ENCODE data around the gene UBC. TPM values are rescaled to one million over a fixed set of nuclear protein-coding genes. Genes with fewer than 3 reads are reported as not detected.

The UBC gene
- total RNA-seq = 778 and 788 TPM in 2 replicates

DNA sequence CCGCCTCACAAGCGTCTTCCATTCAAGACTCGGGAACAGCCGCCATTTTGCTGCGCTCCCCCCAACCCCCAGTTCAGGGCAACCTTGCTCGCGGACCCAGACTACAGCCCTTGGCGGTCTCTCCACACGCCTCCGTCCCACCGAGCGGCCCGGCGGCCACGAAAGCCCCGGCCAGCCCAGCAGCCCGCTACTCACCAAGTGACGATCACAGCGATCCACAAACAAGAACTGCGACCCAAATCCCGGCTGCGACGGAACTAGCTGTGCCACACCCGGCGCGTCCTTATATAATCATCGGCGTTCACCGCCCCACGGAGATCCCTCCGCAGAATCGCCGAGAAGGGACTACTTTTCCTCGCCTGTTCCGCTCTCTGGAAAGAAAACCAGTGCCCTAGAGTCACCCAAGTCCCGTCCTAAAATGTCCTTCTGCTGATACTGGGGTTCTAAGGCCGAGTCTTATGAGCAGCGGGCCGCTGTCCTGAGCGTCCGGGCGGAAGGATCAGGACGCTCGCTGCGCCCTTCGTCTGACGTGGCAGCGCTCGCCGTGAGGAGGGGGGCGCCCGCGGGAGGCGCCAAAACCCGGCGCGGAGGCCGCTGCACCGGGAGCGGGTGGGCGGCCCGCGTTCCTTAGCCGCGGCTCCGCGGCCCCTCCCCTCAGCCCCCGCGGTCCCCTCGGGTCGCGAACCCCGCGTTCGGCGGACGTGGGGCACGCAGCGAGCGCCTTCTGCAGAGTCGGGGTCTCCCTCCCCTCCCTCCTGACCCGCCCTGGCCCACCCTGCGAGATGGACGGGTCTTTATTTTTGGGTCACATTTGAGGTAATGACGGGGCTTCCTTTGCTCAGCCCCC, at the start of gene UBC:
Gene UBC, minus strand, starts transcription at position 259 of the 847 bp plus-strand sequence. CDS start 879 bp downstream, outside the sequence.
- peak within 1 kb of the TSS; percentile 99 for H3K4me3 Mint-ChIP-seq
- DNase-seq = peak; percentile 97
- no peaks in the 10 kb centered on the region for H3K9me3 Mint-ChIP-seq
- peaks cover 68% of the 10 kb centered on the region for H3K4me1 Mint-ChIP-seq
- no peaks in the 10 kb centered on the region for H3K27me3 Mint-ChIP-seq
- peak within 1 kb of the TSS; percentile 100 for H3K27ac Mint-ChIP-seq
- peaks cover 44% of the 10 kb centered on the region for H3K36me3 Mint-ChIP-seq (ENCODE audit: low read depth)
- intact Hi-C loops (cut with micrococcal nuclease) = loop anchor here (1.0 to 2.0 kb wide), 4 partner anchors 8 to 140 kb away; partner anchors contain the start of gene DHX37

DNA sequence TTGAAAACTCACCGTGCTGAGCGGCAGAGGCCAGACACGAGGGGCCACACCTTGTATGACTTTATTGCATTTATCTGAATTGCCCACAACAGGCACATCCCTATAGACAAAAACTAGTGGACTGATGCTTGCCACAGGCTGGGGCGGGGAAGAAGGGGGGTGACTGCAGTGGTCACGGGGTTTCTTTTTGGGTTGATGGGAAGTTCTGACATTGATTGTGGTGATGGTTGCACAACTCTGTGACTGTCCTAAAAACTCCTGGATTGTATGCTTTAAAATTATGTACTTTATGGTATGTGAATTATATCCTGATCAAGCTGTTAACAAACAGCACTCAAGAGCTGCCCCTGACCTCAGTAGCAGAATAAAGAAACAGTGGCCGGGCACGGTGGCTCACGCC, 48.8 kb upstream of the UBC start:
- no peak for DNase-seq
- Mint-ChIP-seq H3K9me3 (no peaks in the 10 kb centered on the region), H3K36me3 (ENCODE audit: low read depth) (peaks cover 53% of the 10 kb centered on the region), H3K27ac (no peak overlapping the region), H3K27me3 (no peaks in the 10 kb centered on the region), H3K4me3 (no peak overlapping the region), H3K4me1 (no peaks in the 10 kb centered on the region)
- intact Hi-C loops (cut with micrococcal nuclease) = no loop called here

DNA sequence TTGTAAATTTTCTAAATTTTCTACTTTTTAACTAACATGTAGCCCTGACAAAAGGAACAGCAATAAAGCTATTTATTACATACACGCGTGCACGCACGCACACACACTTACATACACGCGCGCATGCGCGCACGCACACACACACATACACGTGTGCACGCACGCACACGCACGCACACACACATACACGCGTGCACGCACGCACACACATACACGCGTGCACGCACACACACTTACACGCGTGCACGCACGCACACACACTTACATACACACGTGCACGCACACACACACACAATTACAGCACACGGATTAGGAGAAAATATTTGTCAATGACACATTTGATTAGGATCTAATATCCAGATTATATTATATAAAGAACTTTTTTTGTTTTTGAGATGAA, 46.6 kb upstream of the UBC start:
- Mint-ChIP-seq H3K4me3 (no peak overlapping the region), H3K36me3 (ENCODE audit: low read depth) (peaks cover 58% of the 10 kb centered on the region), H3K9me3 (no peaks in the 10 kb centered on the region), H3K27ac (peak overlapping the region; percentile 69), H3K27me3 (no peaks in the 10 kb centered on the region), H3K4me1 (no peaks in the 10 kb centered on the region)
- DNase-seq = no peak
- intact Hi-C loops (cut with micrococcal nuclease) = no loop called here

DNA sequence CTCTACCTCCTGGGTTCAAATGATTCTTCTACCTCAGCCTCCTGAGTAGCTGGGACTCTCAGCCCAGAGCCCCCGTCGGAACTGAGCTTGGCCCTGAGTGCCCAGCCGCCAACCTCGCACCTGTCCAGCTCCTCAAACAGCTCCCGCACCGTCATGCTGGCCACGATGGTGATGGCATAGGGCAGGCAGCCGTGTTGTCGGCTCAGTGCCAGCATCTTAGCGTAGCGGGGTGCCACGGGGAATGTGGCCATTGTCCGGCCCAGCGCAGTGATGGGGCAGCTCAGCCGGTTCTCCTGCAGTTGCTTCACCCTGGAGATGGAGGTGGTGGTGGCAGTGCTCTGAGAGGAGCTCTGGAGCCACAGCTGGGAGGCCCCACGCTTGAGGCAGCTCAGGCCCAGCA, 42.1 kb upstream of the UBC start:
- no peak for DNase-seq
- H3K27ac Mint-ChIP-seq = no peak overlapping the region
- no peaks in the 10 kb centered on the region for H3K27me3 Mint-ChIP-seq
- peaks cover 52% of the 10 kb centered on the region for H3K36me3 Mint-ChIP-seq (ENCODE audit: low read depth)
- intact Hi-C loops (cut with micrococcal nuclease) = no loop called here
- H3K9me3 Mint-ChIP-seq = no peaks in the 10 kb centered on the region
- H3K4me1 Mint-ChIP-seq = no peaks in the 10 kb centered on the region
- H3K4me3 Mint-ChIP-seq = no peak overlapping the region

DNA sequence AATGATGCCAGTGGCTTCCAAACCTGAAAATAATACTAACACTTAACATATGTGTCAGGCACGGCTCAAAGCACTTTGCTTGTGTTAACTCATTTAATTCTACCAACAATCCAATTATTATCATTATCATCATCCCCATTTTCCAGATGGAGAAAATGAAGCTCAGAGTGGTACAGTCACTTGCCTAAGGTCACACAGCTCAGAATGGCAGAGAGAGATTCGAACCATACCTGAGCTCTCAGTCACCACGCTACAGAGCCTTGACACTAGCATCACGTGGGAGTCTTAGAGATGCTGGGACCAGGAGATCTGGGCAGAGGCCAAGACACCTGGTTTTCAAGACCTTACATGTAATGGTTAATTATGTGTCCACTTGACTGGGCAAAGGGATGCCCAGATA, 40.3 kb upstream of the UBC start:
- Mint-ChIP-seq H3K27ac (no peak overlapping the region), H3K9me3 (no peaks in the 10 kb centered on the region), H3K4me1 (no peaks in the 10 kb centered on the region), H3K36me3 (ENCODE audit: low read depth) (peaks cover 51% of the 10 kb centered on the region), H3K4me3 (no peak overlapping the region), H3K27me3 (no peaks in the 10 kb centered on the region)
- no peak for DNase-seq
- intact Hi-C loops (cut with micrococcal nuclease) = no loop called here

DNA sequence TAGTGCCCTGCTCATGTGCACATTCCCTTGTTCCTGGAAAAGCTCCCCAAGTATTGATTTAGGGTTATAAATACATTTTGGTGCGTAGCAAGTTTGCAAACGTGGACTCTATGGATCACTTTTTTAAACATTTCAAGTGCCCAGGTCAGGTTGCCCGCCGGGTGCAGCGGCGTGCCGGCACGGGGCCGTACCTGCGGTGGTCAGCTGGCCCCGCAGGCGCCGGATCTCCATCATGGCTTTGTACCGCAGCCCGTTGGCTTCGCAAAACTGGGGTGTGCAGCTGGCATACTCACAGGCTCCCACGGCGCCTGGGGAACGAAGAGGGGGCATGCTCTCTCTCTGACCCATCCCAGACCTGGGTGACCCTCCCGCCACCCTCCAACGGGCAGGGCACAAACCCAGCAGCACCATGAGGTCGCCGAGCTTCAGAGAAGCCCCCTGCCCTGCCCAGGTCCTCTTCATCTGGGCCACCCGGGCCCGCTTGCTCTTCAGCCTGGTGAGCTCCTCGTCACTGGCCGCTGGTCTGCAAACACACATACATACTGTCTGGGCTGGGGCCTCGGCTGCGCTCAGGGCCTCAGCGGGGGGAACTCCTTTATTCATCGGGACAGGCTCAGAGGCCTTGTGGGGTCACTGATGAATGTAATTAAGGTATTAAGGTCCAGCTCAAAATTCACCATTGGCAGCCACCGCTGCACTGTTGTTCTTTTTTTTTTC, 39.4 kb upstream of the UBC start:
- no peaks in the 10 kb centered on the region for H3K27me3 Mint-ChIP-seq
- H3K4me1 Mint-ChIP-seq = no peaks in the 10 kb centered on the region
- no peak overlapping the region for H3K4me3 Mint-ChIP-seq
- intact Hi-C loops (cut with micrococcal nuclease) = no loop called here
- no peak for DNase-seq
- peaks cover 49% of the 10 kb centered on the region for H3K36me3 Mint-ChIP-seq (ENCODE audit: low read depth)
- no peak overlapping the region for H3K27ac Mint-ChIP-seq
- H3K9me3 Mint-ChIP-seq = no peaks in the 10 kb centered on the region

DNA sequence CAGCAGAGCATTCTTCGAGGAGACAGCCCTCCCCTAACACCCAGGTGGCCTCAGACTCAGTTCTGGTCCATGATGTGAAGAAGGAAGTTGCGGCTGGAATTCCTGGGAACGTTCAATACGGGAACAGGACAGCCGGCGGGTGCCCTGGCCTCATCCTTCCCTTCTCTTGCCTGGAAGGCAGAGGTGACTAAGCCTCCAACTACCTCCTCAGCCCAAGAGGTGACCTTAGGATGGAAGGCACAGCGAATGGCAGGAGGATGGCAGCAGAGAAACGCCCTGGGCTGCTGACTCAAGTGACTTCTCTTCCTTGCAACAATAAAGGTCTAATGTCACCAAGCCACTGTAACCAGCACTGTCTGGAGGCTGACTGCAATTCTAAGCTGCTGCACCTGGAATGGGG, 38.4 kb upstream of the UBC start:
- Mint-ChIP-seq H3K4me3 (no peak overlapping the region), H3K36me3 (ENCODE audit: low read depth) (peaks cover 43% of the 10 kb centered on the region), H3K27me3 (no peaks in the 10 kb centered on the region), H3K27ac (peak overlapping the region; percentile 52), H3K4me1 (no peaks in the 10 kb centered on the region), H3K9me3 (no peaks in the 10 kb centered on the region)
- DNase-seq = no peak
- intact Hi-C loops (cut with micrococcal nuclease) = no loop called here

DNA sequence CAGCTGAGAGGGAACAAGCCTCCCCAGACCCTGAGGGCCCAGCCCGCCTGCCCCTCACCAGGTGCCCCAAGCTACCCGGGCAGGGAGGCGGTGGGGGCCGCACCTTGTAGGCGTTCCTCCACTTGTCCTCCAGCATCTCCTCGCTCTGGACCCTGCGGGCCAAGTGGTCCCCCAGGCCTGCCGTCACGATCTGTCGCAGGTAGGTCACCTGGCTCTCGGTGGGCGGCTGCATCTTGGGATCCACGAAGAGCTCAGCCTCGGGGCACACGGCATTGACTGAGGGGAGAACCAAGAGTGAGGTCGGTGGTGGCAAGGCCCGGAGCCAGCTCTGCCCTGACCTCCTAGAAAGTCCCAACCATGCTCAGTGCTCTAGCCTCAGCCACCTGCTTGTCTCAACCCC, 37.8 kb upstream of the UBC start:
- DNase-seq = no peak
- no peak overlapping the region for H3K27ac Mint-ChIP-seq
- H3K4me3 Mint-ChIP-seq = no peak overlapping the region
- intact Hi-C loops (cut with micrococcal nuclease) = no loop called here
- H3K4me1 Mint-ChIP-seq = no peaks in the 10 kb centered on the region
- no peaks in the 10 kb centered on the region for H3K27me3 Mint-ChIP-seq
- H3K9me3 Mint-ChIP-seq = no peaks in the 10 kb centered on the region
- H3K36me3 Mint-ChIP-seq (ENCODE audit: low read depth) = peaks cover 43% of the 10 kb centered on the region

DNA sequence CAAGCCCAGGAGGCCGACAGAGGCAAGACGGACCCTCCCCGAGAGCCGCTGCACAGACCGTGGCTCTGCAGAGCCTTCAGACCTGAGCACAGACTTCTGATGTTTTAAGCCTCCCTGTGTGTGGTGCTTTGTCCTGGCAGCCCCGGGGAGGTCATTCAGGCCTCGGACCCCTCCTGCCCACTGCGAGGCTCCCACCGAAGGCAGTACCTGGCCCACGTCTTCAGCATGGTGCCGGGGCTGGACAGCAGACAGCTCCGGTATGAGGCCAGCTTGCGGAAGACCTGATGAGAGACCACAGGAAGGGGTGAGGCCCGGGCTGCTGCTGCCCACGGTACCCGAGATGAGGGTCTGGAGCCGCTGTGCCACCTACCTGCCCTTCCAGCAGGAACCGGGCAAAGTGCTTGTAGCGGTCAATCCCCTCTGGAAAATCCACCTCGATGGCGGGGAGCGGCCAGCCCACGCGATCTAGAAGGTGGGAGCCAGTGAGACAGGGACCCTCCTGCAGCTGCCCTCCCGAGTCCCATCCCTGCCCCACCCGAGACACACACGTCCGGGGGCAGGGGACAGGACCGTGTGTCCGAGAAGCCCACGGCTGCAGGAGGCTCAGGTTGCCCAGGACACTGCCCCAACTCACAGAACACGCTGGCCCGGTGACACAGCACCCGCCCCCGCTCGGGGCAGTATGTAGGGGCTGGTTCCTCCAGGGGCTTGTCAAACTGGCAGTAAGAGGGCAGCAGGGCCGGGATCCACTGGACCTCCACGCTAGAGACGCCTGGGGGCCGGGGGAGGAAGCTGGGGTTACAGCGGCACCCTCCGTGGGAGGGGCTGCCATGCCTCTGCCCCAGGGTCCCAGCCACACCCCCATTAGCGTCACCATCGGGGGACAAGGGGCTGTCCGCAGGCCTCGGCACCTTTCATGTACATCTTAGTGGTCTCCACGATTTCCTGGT, 35.6 kb upstream of the UBC start:
- H3K4me1 Mint-ChIP-seq = no peaks in the 10 kb centered on the region
- no peaks in the 10 kb centered on the region for H3K9me3 Mint-ChIP-seq
- no peaks in the 10 kb centered on the region for H3K27me3 Mint-ChIP-seq
- intact Hi-C loops (cut with micrococcal nuclease) = no loop called here
- no peak overlapping the region for H3K27ac Mint-ChIP-seq
- H3K36me3 Mint-ChIP-seq (ENCODE audit: low read depth) = peaks cover 43% of the 10 kb centered on the region
- H3K4me3 Mint-ChIP-seq = no peak overlapping the region
- no peak for DNase-seq

DNA sequence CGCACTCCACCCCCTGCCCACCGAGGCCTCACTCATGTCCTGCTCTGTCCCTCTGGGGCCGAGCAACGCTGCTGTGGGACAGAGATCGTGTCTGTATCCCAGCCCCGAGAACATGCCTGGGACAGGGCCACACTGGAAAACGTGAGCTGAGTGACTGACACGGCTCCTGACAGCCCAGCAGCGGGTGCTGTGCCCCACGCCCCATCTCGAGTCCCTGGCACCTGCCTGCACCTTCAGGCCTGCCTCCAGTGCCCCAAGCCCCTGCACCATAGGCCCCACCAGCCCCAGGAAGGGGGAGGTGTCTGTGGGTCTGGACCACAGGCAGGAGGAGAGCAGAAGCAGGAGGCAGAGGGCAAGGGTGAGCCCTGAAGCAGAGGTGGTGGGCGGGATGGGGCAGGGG, 34.6 kb upstream of the UBC start:
- intact Hi-C loops (cut with micrococcal nuclease) = no loop called here

DNA sequence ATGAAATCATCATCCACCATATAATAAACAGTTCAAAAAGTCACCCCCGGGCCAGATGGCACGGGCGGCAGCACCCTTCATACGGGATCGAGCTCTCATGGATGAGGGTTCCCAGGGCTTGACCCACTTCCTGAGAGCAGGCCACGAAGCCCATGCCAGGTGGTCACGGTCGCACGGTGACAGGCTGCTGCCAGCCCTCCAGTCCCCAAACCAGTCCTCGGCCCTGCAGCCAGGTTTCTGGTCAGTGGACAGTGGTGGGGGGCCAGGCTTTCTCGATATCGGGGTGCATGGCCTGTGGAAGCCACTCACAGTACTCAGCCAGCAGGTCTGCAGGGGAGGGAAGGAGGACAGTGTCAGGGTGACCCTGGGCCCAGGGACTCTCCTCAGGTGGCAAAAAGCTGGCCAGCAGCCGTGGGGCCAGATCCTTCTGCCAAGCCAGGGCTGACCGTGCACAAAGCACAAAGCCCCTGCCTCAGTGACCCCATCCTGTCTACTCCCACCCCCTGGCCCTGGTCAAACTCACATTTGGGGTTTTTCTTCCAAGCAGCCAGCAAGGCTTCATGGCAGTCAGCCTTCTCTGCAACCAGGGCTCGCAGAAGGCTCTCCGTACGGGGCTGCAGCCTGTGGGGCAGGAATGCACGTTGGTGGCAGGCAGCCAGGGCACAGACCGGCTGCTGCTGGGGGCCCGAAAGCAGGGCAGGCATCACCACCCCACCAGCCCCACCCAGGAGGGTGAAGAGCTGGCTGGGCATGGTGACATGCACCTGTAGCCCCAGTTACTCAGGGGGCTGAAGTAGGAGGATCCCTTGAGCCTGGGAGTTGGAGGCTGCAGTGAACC, 33.3 kb upstream of the UBC start:
- intact Hi-C loops (cut with micrococcal nuclease) = no loop called here
- no peak overlapping the region for H3K4me3 Mint-ChIP-seq
- no peaks in the 10 kb centered on the region for H3K4me1 Mint-ChIP-seq
- H3K9me3 Mint-ChIP-seq = no peaks in the 10 kb centered on the region
- DNase-seq = no peak
- H3K36me3 Mint-ChIP-seq (ENCODE audit: low read depth) = peaks cover 40% of the 10 kb centered on the region
- H3K27me3 Mint-ChIP-seq = no peaks in the 10 kb centered on the region
- H3K27ac Mint-ChIP-seq = no peak overlapping the region

More for the DNA sequence above, 34.6 kb upstream of the UBC start:
- no peak for DNase-seq
- Mint-ChIP-seq H3K36me3 (ENCODE audit: low read depth) (peaks cover 41% of the 10 kb centered on the region), H3K4me1 (no peaks in the 10 kb centered on the region), H3K27me3 (no peaks in the 10 kb centered on the region), H3K27ac (no peak overlapping the region), H3K4me3 (no peak overlapping the region), H3K9me3 (no peaks in the 10 kb centered on the region)

DNA sequence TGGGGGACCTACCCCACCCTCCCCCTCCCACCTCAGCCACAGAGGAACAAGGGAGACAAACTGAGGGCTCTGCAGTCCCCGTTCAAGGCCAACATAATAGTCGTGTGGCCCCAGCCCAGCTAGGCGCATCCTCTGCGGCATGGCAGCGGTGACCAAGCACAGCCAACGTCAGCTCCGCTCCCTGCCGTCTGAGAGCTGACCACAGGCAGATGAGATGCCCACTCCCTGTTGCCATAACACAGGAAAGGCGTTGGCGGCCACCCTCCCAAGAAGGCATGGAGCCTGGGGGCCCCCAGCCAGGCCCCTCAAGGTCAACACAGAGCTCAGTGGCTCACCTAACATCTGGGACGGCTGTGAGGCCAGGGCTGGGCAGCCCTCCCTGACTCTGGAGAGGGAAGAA, 32.6 kb upstream of the UBC start:
- H3K27me3 Mint-ChIP-seq = no peaks in the 10 kb centered on the region
- H3K4me1 Mint-ChIP-seq = no peaks in the 10 kb centered on the region
- H3K4me3 Mint-ChIP-seq = no peak overlapping the region
- H3K27ac Mint-ChIP-seq = no peak overlapping the region
- peaks cover 43% of the 10 kb centered on the region for H3K36me3 Mint-ChIP-seq (ENCODE audit: low read depth)
- DNase-seq = no peak
- intact Hi-C loops (cut with micrococcal nuclease) = no loop called here
- H3K9me3 Mint-ChIP-seq = no peaks in the 10 kb centered on the region

DNA sequence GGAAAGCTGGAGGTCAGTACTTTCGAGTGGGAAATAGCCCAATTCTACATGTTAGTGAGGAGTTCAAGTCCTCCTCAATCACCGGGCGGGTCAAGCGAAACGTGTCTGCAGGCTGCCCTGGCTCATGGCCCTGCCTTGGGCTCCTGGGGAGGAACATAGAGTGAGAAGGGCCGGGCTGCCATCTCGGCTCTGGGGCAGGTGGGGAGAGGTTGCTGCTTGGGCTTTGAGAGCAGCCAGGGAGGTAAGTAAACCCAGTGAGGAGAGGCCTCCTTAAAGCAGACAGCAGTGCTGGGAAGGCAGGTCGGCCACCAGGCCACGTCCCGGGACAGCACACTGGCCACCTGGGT, 32.0 kb upstream of the UBC start:
- Mint-ChIP-seq H3K27me3 (no peaks in the 10 kb centered on the region), H3K36me3 (ENCODE audit: low read depth) (peaks cover 40% of the 10 kb centered on the region), H3K4me3 (no peak overlapping the region), H3K27ac (no peak overlapping the region), H3K9me3 (no peaks in the 10 kb centered on the region), H3K4me1 (no peaks in the 10 kb centered on the region)
- DNase-seq = no peak
- intact Hi-C loops (cut with micrococcal nuclease) = no loop called here
